ENCODE results near the gene KCNQ1. TPM values are rescaled to one million over a fixed set of nuclear protein-coding genes. Genes with fewer than 3 reads are reported as not detected.

Gene KCNQ1
- total RNA-seq, 1 experiment from 2014 or later: 9.2 TPM

DNA sequence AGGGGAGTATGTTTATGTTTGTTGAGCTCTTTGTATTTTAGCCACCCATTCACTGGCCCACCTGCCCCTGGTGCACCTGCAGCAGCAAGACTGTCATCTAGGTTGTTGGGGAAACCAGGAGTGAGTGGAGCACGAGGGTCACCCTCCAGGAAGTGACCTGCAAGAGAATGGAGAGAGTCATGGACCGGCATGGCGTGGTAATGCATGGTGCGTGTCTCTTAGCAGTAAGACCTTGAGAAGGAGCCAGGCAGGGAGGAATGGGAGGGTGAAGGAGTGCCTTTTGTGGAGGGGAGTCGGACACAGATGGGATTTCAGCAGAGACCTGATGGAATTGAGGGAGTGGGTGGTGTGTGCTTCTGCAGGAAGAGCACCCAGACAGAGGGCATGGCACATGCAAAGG is 37.9 kb downstream of the KCNQ1 start:
- no peak for DNase-seq
- no TSS peak for BruUV-seq (replicated peaks)

DNA sequence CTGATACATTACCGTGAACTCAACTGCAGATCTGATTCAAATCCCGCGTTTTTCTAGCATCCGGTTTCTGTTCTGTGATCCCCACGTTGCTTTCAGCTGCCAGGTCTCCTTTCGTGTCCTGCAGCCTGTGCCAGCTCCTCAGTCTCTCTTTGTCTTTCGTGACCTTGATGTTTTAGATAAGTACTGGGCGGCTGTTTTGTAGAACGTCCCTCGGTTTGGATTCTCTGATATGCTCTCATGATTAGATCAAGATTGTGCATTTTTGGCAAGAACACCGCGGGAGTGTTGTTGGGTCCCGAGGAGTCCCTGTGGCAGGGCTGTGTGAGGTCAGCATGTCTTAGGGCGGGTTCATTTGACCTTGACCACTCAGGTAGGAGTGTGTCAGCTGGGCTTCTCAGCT is 38.6 kb downstream of the KCNQ1 start:
- Mint-ChIP-seq H3K4me1 (ENCODE audit: low read depth, unreplicated experiment) (no peaks in the 10 kb centered on the region), H3K9me3 (ENCODE audit: low read depth, unreplicated experiment) (peaks cover 19% of the 10 kb centered on the region), H3K27me3 (ENCODE audit: unreplicated experiment) (peaks cover 42% of the 10 kb centered on the region), H3K4me3 (ENCODE audit: low read depth, unreplicated experiment) (no peak overlapping the region), H3K27ac (ENCODE audit: unreplicated experiment) (no peak overlapping the region), H3K36me3 (ENCODE audit: insufficient read depth, unreplicated experiment) (no peaks in the 10 kb centered on the region)
- no peak for DNase-seq
- BruUV-seq (replicated peaks): no TSS peak
- CTCF ChIA-PET: no interaction called here
- TF ChIP-seq, protein P1, sequence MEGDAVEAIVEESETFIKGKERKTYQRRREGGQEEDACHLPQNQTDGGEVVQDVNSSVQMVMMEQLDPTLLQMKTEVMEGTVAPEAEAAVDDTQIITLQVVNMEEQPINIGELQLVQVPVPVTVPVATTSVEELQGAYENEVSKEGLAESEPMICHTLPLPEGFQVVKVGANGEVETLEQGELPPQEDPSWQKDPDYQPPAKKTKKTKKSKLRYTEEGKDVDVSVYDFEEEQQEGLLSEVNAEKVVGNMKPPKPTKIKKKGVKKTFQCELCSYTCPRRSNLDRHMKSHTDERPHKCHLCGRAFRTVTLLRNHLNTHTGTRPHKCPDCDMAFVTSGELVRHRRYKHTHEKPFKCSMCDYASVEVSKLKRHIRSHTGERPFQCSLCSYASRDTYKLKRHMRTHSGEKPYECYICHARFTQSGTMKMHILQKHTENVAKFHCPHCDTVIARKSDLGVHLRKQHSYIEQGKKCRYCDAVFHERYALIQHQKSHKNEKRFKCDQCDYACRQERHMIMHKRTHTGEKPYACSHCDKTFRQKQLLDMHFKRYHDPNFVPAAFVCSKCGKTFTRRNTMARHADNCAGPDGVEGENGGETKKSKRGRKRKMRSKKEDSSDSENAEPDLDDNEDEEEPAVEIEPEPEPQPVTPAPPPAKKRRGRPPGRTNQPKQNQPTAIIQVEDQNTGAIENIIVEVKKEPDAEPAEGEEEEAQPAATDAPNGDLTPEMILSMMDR (IDR thresholded peaks at IDR 0.05; ENCODE audit: unreplicated experiment): no peak
- intact Hi-C loops (cut with micrococcal nuclease; ENCODE audit: unreplicated experiment): no loop called here

More for the DNA sequence above, 37.9 kb downstream of the KCNQ1 start:
- CTCF ChIA-PET: no interaction called here
- intact Hi-C loops (cut with micrococcal nuclease; ENCODE audit: unreplicated experiment): no loop called here
- Mint-ChIP-seq H3K4me3 (ENCODE audit: low read depth, unreplicated experiment) (no peak overlapping the region), H3K9me3 (ENCODE audit: low read depth, unreplicated experiment) (peaks cover 18% of the 10 kb centered on the region), H3K27ac (ENCODE audit: unreplicated experiment) (no peak overlapping the region), H3K36me3 (ENCODE audit: insufficient read depth, unreplicated experiment) (no peaks in the 10 kb centered on the region), H3K4me1 (ENCODE audit: low read depth, unreplicated experiment) (no peaks in the 10 kb centered on the region), H3K27me3 (ENCODE audit: unreplicated experiment) (peaks cover 40% of the 10 kb centered on the region)
- TF ChIP-seq, protein P1 (IDR thresholded peaks at IDR 0.05; ENCODE audit: unreplicated experiment): no peak

GRCh38 chr11:2484576-2485125 is 39.8 kb downstream of the KCNQ1 start:
- no peak for DNase-seq
- intact Hi-C loops (cut with micrococcal nuclease; ENCODE audit: unreplicated experiment): no loop called here
- H3K9me3 Mint-ChIP-seq (ENCODE audit: low read depth, unreplicated experiment): peaks cover 23% of the 10 kb centered on the region
- CTCF ChIA-PET: no interaction called here
- TF ChIP-seq, protein P1 (IDR thresholded peaks at IDR 0.05; ENCODE audit: unreplicated experiment): no peak
- no TSS peak for BruUV-seq (replicated peaks)
- H3K4me3 Mint-ChIP-seq (ENCODE audit: low read depth, unreplicated experiment): no peak overlapping the region
- no peaks in the 10 kb centered on the region for H3K4me1 Mint-ChIP-seq (ENCODE audit: low read depth, unreplicated experiment)
- peaks cover 53% of the 10 kb centered on the region for H3K27me3 Mint-ChIP-seq (ENCODE audit: unreplicated experiment)
- H3K36me3 Mint-ChIP-seq (ENCODE audit: insufficient read depth, unreplicated experiment): no peaks in the 10 kb centered on the region
- no peak overlapping the region for H3K27ac Mint-ChIP-seq (ENCODE audit: unreplicated experiment)

DNA sequence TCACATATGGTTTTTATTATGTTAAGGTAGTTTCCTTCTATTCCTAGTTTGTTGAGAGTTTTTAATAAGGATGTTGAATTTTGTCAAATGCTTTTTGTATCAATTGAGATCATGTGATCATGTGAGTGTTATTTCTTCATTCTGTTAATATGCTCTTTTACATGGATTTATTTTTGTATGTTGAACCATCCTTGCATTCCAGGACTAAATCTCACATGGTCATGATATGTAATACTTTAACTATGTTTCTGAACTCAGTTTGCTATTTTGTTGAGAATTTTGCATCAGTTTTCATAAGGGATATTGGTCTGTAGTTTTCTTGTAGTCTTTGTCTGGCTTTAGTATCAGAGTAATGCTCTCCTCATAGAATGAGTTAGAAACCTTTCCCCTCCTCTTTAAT is 43.2 kb downstream of the KCNQ1 start:
- no peak for DNase-seq
- H3K27ac Mint-ChIP-seq (ENCODE audit: unreplicated experiment): no peak overlapping the region
- BruUV-seq (replicated peaks): no TSS peak
- H3K4me1 Mint-ChIP-seq (ENCODE audit: low read depth, unreplicated experiment): no peaks in the 10 kb centered on the region
- H3K36me3 Mint-ChIP-seq (ENCODE audit: insufficient read depth, unreplicated experiment): no peaks in the 10 kb centered on the region
- peaks cover 16% of the 10 kb centered on the region for H3K9me3 Mint-ChIP-seq (ENCODE audit: low read depth, unreplicated experiment)
- TF ChIP-seq, protein P1 (IDR thresholded peaks at IDR 0.05; ENCODE audit: unreplicated experiment): no peak
- H3K27me3 Mint-ChIP-seq (ENCODE audit: unreplicated experiment): peaks cover 56% of the 10 kb centered on the region
- no peak overlapping the region for H3K4me3 Mint-ChIP-seq (ENCODE audit: low read depth, unreplicated experiment)
- CTCF ChIA-PET: no interaction called here
- intact Hi-C loops (cut with micrococcal nuclease; ENCODE audit: unreplicated experiment): no loop called here

Measured in Calu3 (cell line).